Stimulated activated CD4-positive, alpha-beta T cell treated with anti-CD3 and anti-CD28 coated beads, TNF-alpha, amount 100 ng/mL, for 4 hours (primary cell): Measurements from ENCODE around the gene MASP1.

Experiments
- DNase-seq, 3 experiments: peaks; one replicate each; pipeline ENCODE4 v3.0.0-alpha.2; 2020; ENCODE audit warnings: low read depth in 3 of 3

The MASP1 gene

GRCh38 chr3:187186801-187187421 is 104.6 kb downstream of the MASP1 start:
- no peak for DNase-seq

GRCh38 chr3:187186375-187186774 is 105.2 kb downstream of the MASP1 start:
- DNase-seq: no peak

GRCh38 chr3:187185759-187186158 is 105.8 kb downstream of the MASP1 start:
- no peak for DNase-seq
